Testis (tissue), 2 donors: ENCODE data around the gene ACACB.

Experiments used
- POLR2A ChIP-seq: fragments of 450-650 bp; IDR thresholded peaks from one replicate; pipeline ENCODE4 v1.6.1; 2017; ENCODE audit warnings: antibody characterized with exemption, mild to moderate bottlenecking, moderate library complexity
- TF ChIP-seq, protein P1 (sequence below), 3 experiments: fragments of 450-650 bp in 2 of 3; fragments of 200-600 bp in 1 of 3; sonication (generic) in 1 of 3; IDR thresholded peaks; one replicate each; pipeline ENCODE4 v1.5.1; 2016 to 2019; ENCODE audit warnings: antibody characterized with exemption in 3 of 3, mild to moderate bottlenecking in 2 of 3, moderate library complexity in 1 of 3

DNA sequence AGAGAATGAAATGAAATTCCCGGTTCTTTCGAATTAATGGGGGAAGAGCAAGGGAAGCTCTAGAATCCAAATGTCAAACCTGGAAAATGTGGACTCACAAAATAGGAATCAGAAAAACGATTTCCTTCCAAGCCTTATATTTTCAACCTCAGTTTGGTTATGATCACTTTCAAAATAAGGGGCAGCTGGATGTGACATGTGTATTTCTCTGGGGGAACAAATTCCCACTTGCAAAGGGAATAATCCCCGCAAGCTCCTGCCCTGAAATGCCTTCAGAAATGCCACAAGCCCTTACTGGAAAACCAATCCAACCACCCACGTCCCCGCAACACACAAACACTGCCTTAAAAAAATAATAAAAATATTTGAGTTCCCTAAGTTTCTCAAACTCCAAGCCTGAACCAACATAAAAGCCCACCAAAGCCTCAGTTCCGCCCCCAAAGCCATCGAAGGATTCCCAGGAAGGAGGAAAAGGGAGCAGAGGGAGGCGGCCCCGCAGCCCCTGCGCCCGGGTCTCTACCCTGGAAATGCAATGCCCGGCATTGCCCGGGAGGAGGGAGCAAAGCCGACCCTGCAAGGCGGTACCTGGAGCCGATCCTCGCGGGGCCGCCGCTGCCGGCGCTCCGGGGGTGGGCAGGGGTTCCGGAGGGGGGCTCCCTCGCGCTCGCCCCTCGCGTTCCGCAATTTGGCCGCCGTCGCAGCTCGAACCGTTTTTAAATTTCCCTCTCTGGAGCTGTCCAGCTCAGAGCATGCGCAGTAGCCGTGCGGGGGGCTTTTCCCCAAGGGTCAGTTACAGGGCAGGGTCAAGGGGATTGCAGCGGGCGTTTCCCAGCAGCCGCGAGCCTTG lies 192.4 kb downstream of the ACACB start, which contains the start of gene FOXN4:
- no peak for TF ChIP-seq POLR2A
- TF ChIP-seq, protein P1, sequence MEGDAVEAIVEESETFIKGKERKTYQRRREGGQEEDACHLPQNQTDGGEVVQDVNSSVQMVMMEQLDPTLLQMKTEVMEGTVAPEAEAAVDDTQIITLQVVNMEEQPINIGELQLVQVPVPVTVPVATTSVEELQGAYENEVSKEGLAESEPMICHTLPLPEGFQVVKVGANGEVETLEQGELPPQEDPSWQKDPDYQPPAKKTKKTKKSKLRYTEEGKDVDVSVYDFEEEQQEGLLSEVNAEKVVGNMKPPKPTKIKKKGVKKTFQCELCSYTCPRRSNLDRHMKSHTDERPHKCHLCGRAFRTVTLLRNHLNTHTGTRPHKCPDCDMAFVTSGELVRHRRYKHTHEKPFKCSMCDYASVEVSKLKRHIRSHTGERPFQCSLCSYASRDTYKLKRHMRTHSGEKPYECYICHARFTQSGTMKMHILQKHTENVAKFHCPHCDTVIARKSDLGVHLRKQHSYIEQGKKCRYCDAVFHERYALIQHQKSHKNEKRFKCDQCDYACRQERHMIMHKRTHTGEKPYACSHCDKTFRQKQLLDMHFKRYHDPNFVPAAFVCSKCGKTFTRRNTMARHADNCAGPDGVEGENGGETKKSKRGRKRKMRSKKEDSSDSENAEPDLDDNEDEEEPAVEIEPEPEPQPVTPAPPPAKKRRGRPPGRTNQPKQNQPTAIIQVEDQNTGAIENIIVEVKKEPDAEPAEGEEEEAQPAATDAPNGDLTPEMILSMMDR (IDR thresholded peaks at IDR 0.05) = no peak
